LNCaP clone FGC (cell line): Measurements from ENCODE around the gene ICAM4.
A peak's percentile ranks its signal among the peaks of the same experiment; 100 is the strongest.
"Not testable (repeated sequence)": the region's sequence is repeated elsewhere in the genome, so short reads cannot be mapped to it uniquely, and the experiment has no call there.

Source experiments
- DNase-seq: peaks from one replicate; pipeline ENCODE4 v3.0.0-alpha.2; 2011; ENCODE audit warnings: low read depth
- H3K4me3 ChIP-seq: 2 replicates; pipeline ENCODE4 v1.5.1; 2011; ENCODE audit warnings: mild to moderate bottlenecking, low read depth, low read length, control low read depth
- CTCF ChIP-seq: IDR thresholded peaks from 2 replicates; pipeline ENCODE4 v1.5.1; 2012; ENCODE audit warnings: mild to moderate bottlenecking; ENCODE audit not compliant: control insufficient read depth, insufficient read depth; ENCODE audit errors: extremely low read depth

ICAM4 gene

GRCh38 chr19:10335352-10335985 lies 48.7 kb downstream of the ICAM4 start:
- peak overlapping the region; percentile 91 for H3K4me3 ChIP-seq
- no peak for DNase-seq
- TF ChIP-seq CTCF, result no peak

- not testable (repeated sequence) for H3K4me3 ChIP-seq, DNase-seq
Measured at GRCh38 chr19:10336725-10337124, 50.0 kb downstream of the ICAM4 start.
